ENCODE data around the gene RDH5. TPM values are rescaled to one million over a fixed set of nuclear protein-coding genes. Genes with fewer than 3 reads are reported as not detected.
"Not testable (repeated sequence)": the region's sequence is repeated elsewhere in the genome, so short reads cannot be mapped to it uniquely, and the experiment has no call there.

The RDH5 gene
- total RNA-seq, 1 experiment from 2014 or later, result 6.7 TPM

DNA sequence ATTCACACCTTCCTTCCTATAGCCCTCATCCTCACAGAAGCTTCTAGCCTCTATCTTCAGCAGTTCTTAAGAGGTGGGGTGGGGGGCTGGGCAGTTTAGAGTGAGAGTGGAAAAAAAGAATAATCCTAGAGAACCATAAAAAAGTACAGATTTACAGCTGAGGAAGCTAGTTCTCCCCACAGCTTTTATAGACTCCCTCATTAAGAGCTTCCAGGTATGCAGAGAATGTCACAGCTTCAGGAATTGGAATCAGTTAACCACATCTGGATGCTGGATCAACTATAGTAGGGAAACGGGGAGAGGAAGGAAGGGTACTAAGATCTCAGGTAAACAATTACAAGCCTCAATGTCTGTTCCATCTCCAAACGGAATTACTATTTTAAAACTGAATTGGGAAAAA lies 35.1 kb downstream of the RDH5 start:
- no peak overlapping the region for H3K4me3 ChIP-seq (ENCODE audit: low read depth, low read length, poor library complexity, severe bottlenecking)
- no peak overlapping the region for H3K27ac ChIP-seq (ENCODE audit: low read depth, low read length, poor library complexity, severe bottlenecking)
- CTCF ChIA-PET, result no interaction called here
- no peak for DNase-seq (ENCODE audit: low spot score)
- no peaks in the 10 kb centered on the region for H3K4me1 ChIP-seq (ENCODE audit: insufficient read depth, low read length, poor library complexity, severe bottlenecking)
- TF ChIP-seq, protein P1, sequence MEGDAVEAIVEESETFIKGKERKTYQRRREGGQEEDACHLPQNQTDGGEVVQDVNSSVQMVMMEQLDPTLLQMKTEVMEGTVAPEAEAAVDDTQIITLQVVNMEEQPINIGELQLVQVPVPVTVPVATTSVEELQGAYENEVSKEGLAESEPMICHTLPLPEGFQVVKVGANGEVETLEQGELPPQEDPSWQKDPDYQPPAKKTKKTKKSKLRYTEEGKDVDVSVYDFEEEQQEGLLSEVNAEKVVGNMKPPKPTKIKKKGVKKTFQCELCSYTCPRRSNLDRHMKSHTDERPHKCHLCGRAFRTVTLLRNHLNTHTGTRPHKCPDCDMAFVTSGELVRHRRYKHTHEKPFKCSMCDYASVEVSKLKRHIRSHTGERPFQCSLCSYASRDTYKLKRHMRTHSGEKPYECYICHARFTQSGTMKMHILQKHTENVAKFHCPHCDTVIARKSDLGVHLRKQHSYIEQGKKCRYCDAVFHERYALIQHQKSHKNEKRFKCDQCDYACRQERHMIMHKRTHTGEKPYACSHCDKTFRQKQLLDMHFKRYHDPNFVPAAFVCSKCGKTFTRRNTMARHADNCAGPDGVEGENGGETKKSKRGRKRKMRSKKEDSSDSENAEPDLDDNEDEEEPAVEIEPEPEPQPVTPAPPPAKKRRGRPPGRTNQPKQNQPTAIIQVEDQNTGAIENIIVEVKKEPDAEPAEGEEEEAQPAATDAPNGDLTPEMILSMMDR (conservative IDR thresholded peaks at IDR 0.05; ENCODE audit: low read depth, low read length), result no peak
- TF ChIP-seq EZH2 (IDR thresholded peaks at IDR 0.05; ENCODE audit: borderline replicate concordance, low read depth, low read length, poor library complexity, severe bottlenecking), result no peak
- no TSS peak for BruUV-seq (replicated peaks)
- POLR2A ChIA-PET (ENCODE audit: low non-redundant PET), result interaction anchor here (1.3 kb wide), 1 partner anchor 12 kb away, joined by 3 read pairs; no protein-coding TSS in a partner anchor
- H3K27me3 ChIP-seq (replicated peaks; ENCODE audit: insufficient read depth, low read depth, low read length, poor library complexity), result no peaks in the 10 kb centered on the region
- peaks cover 92% of the 10 kb centered on the region for H3K36me3 ChIP-seq (ENCODE audit: insufficient read depth, low read length, poor library complexity, severe bottlenecking)
- H3K9me3 ChIP-seq (ENCODE audit: low read depth, low read length, poor library complexity, severe bottlenecking), result no peaks in the 10 kb centered on the region
- intact Hi-C loops (cut with micrococcal nuclease; ENCODE audit: unreplicated experiment), result no loop called here

DNA sequence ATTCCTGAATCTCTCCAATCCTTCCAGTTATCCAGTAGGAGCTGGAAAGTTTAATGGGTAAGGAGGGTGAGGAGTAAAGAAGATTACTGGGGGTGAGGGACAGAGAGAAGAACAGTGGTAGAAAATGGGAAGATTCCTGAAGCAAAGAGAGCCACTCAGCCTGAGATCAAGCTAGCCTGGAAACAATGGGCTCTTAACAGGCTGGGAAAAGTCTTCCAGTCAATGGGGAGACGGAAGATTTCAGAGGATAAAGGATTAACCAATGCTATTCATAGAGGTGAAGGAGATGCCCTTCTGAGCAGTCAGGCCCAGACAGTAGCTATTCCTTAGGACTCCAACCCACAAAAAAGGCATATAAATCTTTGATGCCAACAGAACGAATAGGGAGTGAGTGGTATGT lies 37.5 kb downstream of the RDH5 start:
- no peaks in the 10 kb centered on the region for H3K9me3 ChIP-seq (ENCODE audit: low read depth, low read length, poor library complexity, severe bottlenecking)
- no TSS peak for BruUV-seq (replicated peaks)
- peaks cover 77% of the 10 kb centered on the region for H3K36me3 ChIP-seq (ENCODE audit: insufficient read depth, low read length, poor library complexity, severe bottlenecking)
- peak overlapping the region; percentile 26 for H3K27ac ChIP-seq (ENCODE audit: low read depth, low read length, poor library complexity, severe bottlenecking)
- no peaks in the 10 kb centered on the region for H3K4me1 ChIP-seq (ENCODE audit: insufficient read depth, low read length, poor library complexity, severe bottlenecking)
- TF ChIP-seq EZH2 (IDR thresholded peaks at IDR 0.05; ENCODE audit: borderline replicate concordance, low read depth, low read length, poor library complexity, severe bottlenecking), result no peak
- TF ChIP-seq, protein P1 (conservative IDR thresholded peaks at IDR 0.05; ENCODE audit: low read depth, low read length), result no peak
- H3K4me3 ChIP-seq (ENCODE audit: low read depth, low read length, poor library complexity, severe bottlenecking), result no peak overlapping the region
- intact Hi-C loops (cut with micrococcal nuclease; ENCODE audit: unreplicated experiment), result no loop called here
- CTCF ChIA-PET, result no interaction called here
- no peaks in the 10 kb centered on the region for H3K27me3 ChIP-seq (replicated peaks; ENCODE audit: insufficient read depth, low read depth, low read length, poor library complexity)
- no peak for DNase-seq (ENCODE audit: low spot score)
- POLR2A ChIA-PET (ENCODE audit: low non-redundant PET), result interaction anchor here (0.6 kb wide), 1 partner anchor 553 kb away, joined by 3 read pairs; no protein-coding TSS in a partner anchor

DNA sequence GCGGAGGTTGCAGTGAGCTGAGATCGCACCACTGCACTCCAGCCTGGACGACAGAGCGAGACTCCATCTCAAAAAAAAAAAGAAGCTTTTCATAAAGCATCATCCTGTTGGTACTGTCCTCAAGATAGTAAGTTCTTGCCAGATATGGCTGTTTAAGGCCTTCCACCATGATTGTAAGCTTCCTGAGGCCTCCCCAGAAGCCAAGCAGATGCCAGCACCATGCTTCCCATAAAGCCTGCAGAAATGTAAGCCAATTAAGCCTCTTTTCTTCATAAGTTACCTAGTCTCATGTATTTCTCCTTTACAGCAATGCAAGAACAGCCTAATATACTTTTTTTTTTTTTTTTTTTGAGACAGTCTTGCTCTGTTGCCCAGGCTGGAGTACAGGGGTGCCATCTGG lies 38.4 kb downstream of the RDH5 start:
- H3K27me3 ChIP-seq (replicated peaks; ENCODE audit: insufficient read depth, low read depth, low read length, poor library complexity); H3K4me1 ChIP-seq (ENCODE audit: insufficient read depth, low read length, poor library complexity, severe bottlenecking); POLR2A ChIA-PET (ENCODE audit: low non-redundant PET); intact Hi-C loops (cut with micrococcal nuclease; ENCODE audit: unreplicated experiment); H3K27ac ChIP-seq (ENCODE audit: low read depth, low read length, poor library complexity, severe bottlenecking); BruUV-seq (replicated peaks); H3K9me3 ChIP-seq (ENCODE audit: low read depth, low read length, poor library complexity, severe bottlenecking); CTCF ChIA-PET; H3K4me3 ChIP-seq (ENCODE audit: low read depth, low read length, poor library complexity, severe bottlenecking); DNase-seq (ENCODE audit: low spot score): not testable (repeated sequence)
- peaks cover 71% of the 10 kb centered on the region for H3K36me3 ChIP-seq (ENCODE audit: insufficient read depth, low read length, poor library complexity, severe bottlenecking)

DNA sequence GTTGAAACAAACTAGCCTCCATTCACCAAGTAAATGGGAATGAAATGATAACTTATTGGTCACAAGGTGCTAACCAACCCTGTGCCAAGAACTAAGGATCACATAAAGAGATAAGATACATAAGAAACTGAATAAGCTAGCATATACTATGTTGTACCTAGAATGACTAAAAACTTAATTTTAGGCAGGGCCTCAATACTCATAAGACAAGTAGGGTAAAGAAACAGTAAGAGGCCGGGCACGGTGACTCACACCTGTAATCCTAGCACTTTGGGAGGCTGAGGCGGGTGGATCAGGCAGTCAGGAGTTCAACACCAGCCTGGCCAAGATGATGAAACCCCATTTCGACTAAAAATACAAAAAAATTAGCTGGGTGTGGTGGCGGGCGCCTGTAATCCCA lies 40.5 kb downstream of the RDH5 start:
- BruUV-seq (replicated peaks), result no TSS peak
- POLR2A ChIA-PET (ENCODE audit: low non-redundant PET), result no interaction called here

More for the DNA sequence above, 40.5 kb downstream of the RDH5 start:
- H3K4me1 ChIP-seq (ENCODE audit: insufficient read depth, low read length, poor library complexity, severe bottlenecking), result no peaks in the 10 kb centered on the region
- CTCF ChIA-PET, result no interaction called here
- DNase-seq (ENCODE audit: low spot score), result no peak
- intact Hi-C loops (cut with micrococcal nuclease; ENCODE audit: unreplicated experiment), result no loop called here
- H3K9me3 ChIP-seq (ENCODE audit: low read depth, low read length, poor library complexity, severe bottlenecking), result no peaks in the 10 kb centered on the region
- no peak overlapping the region for H3K27ac ChIP-seq (ENCODE audit: low read depth, low read length, poor library complexity, severe bottlenecking)
- no peaks in the 10 kb centered on the region for H3K27me3 ChIP-seq (replicated peaks; ENCODE audit: insufficient read depth, low read depth, low read length, poor library complexity)
- peaks cover 54% of the 10 kb centered on the region for H3K36me3 ChIP-seq (ENCODE audit: insufficient read depth, low read length, poor library complexity, severe bottlenecking)
- TF ChIP-seq EZH2 (IDR thresholded peaks at IDR 0.05; ENCODE audit: borderline replicate concordance, low read depth, low read length, poor library complexity, severe bottlenecking), result no peak
- TF ChIP-seq, protein P1 (conservative IDR thresholded peaks at IDR 0.05; ENCODE audit: low read depth, low read length), result no peak
- no peak overlapping the region for H3K4me3 ChIP-seq (ENCODE audit: low read depth, low read length, poor library complexity, severe bottlenecking)

All from A673 (cell line).